GM20000 (cell line): ENCODE results near the gene ATF2.

Experiments used
- DNase-seq: peaks from one replicate; pipeline ENCODE4 v3.0.0; 2012; ENCODE audit warnings: low spot score
- TF ChIP-seq, protein P1 (sequence below): IDR thresholded peaks from 2 replicates; pipeline ENCODE4 v1.5.1; 2012; ENCODE audit warnings: mild to moderate bottlenecking, control low read depth; ENCODE audit errors: extremely low read depth, missing control alignments

Gene ATF2

DNA sequence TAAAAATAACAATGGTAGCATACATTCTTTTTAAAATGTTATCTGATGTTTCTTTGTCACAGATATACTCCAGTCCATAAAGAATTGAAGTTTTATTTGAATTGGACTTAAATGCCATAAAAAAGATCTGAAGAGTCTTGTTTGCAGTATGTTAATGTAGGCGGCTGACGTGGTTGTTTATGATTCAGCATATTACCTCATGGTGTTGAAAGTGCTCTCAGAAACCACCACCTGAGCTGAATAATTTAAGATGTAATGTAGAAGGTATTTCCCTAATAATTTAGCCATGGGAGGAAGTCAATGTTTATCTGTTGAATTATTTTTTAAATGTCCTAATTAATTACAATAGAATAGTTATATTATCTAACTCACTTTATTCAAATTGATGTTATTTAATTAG is 104.3 kb downstream of the ATF2 start:
- DNase-seq = no peak
- TF ChIP-seq, protein P1, sequence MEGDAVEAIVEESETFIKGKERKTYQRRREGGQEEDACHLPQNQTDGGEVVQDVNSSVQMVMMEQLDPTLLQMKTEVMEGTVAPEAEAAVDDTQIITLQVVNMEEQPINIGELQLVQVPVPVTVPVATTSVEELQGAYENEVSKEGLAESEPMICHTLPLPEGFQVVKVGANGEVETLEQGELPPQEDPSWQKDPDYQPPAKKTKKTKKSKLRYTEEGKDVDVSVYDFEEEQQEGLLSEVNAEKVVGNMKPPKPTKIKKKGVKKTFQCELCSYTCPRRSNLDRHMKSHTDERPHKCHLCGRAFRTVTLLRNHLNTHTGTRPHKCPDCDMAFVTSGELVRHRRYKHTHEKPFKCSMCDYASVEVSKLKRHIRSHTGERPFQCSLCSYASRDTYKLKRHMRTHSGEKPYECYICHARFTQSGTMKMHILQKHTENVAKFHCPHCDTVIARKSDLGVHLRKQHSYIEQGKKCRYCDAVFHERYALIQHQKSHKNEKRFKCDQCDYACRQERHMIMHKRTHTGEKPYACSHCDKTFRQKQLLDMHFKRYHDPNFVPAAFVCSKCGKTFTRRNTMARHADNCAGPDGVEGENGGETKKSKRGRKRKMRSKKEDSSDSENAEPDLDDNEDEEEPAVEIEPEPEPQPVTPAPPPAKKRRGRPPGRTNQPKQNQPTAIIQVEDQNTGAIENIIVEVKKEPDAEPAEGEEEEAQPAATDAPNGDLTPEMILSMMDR = no peak

- DNase-seq = no peak
- TF ChIP-seq, protein P1 = no peak
These were observed 105.0 kb downstream of the ATF2 start for GRCh38 chr2:175062787-175063585.

DNA sequence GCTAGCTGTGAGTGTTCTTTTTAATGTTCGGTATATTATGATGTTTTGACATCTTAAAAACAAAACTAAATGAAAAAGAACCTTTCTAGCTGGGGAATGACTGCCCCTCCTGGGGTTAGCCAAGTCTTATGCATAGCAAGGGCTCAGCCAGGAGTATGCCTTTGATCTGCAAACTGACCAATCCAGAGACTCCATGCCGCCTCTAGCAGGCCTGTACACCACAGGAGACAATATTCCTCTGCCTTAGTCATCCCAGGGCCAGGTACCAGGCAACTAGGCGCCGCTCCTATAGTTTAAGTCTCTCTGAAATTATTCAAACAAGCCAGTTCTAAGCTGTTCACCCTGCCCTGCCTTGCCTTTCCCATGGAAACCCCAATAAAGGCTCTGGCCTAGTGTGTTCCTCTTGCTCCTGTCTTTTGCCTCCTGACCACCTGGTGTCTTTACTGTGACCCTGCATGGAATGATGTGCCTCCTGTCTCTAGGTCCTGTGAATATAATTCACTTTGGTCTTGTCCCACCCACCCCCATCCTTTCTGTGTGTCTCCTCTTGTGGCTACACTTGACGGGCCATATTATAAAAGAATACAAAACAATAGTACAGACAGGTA is 110.8 kb downstream of the ATF2 start:
- no peak for DNase-seq
- TF ChIP-seq, protein P1 = no peak

GRCh38 chr2:175055993-175056392 is 112.0 kb downstream of the ATF2 start:
- DNase-seq = no peak
- TF ChIP-seq, protein P1 = no peak

- TF ChIP-seq, protein P1 = no peak
- no peak for DNase-seq
These were observed 113.7 kb downstream of the ATF2 start for GRCh38 chr2:175054340-175054739.

- no peak for DNase-seq
- TF ChIP-seq, protein P1 = no peak
These were observed 118.3 kb downstream of the ATF2 start for GRCh38 chr2:175049661-175050060.

DNA sequence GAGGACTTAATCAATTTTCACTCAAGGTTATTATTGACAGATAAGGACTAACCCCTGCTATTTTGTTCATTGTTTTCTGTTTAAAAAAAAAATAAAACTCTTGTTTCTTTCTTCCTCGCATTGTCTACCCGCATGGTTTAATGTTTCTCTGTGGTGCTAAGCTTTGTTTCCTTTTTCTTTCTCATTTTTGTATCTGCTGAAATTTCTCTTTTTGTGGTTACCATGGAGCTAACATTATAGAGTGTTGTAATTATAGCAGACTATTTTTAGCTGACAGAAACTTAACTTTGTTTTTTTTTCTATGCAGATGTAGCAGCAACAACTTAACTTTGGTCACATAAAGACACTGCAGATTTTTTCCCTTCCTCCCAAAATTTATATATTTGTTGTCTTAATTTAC is 119.7 kb downstream of the ATF2 start:
- TF ChIP-seq, protein P1 = no peak

More for the DNA sequence above, 119.7 kb downstream of the ATF2 start:
- DNase-seq = peak; percentile 10
